Transverse colon (tissue), 4 donors: ENCODE measurements around the gene RPS6KA2.

Experiments used
- CTCF ChIP-seq, 5 experiments: fragments of 200-600 bp in 3 of 5; fragments of 450-650 bp in 2 of 5; sonication (generic) in 3 of 5; IDR thresholded peaks; 1 replicate in 2 of 5; 2 replicates in 3 of 5; pipeline ENCODE4 v1.5.1; 2016 to 2017; ENCODE audit warnings: antibody characterized with exemption in 5 of 5, inconsistent platforms in 3 of 5, mild to moderate bottlenecking in 2 of 5, moderate library complexity in 1 of 5
- POLR2A ChIP-seq: fragments of 450-650 bp; IDR thresholded peaks from one replicate; pipeline ENCODE4 v1.6.1; 2016; ENCODE audit warnings: antibody characterized with exemption, mild to moderate bottlenecking, moderate library complexity
- POLR2AphosphoS5 ChIP-seq, 3 donors: sonication (generic); formaldehyde crosslinking; IDR thresholded peaks; one replicate each; pipeline ENCODE4 v1.6.1; 2016; ENCODE audit warnings: antibody characterized with exemption in 3 of 3

DNA sequence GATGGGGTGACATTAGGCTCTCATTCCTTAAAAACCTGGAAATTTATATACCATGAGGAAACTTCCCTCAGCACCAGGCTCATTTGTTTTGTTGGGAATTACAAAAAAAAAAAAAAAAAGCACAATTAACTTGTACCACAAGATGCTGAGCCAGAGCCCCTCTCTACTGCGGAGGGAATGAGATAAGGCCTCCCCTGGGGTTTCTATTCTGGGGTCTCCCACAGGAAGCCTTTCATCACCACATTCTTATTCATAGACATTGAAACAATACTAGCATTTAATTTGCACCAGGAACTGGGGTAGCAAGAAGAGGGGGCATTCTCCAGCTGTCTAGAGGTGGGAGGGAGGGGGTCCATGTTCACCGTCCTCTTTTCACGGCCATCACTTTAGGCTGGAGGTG lies 23.0 kb upstream of the RPS6KA2 start:
- TF ChIP-seq CTCF (IDR thresholded peaks at IDR 0.05) (no peak), POLR2A (no peak), POLR2AphosphoS5 (IDR thresholded peaks at IDR 0.05) (no peak)
